ENCODE measurements around the gene SLC2A3.
"Not testable (repeated sequence)": the region's sequence is repeated elsewhere in the genome, so short reads cannot be mapped to it uniquely, and the experiment has no call there.

DNA sequence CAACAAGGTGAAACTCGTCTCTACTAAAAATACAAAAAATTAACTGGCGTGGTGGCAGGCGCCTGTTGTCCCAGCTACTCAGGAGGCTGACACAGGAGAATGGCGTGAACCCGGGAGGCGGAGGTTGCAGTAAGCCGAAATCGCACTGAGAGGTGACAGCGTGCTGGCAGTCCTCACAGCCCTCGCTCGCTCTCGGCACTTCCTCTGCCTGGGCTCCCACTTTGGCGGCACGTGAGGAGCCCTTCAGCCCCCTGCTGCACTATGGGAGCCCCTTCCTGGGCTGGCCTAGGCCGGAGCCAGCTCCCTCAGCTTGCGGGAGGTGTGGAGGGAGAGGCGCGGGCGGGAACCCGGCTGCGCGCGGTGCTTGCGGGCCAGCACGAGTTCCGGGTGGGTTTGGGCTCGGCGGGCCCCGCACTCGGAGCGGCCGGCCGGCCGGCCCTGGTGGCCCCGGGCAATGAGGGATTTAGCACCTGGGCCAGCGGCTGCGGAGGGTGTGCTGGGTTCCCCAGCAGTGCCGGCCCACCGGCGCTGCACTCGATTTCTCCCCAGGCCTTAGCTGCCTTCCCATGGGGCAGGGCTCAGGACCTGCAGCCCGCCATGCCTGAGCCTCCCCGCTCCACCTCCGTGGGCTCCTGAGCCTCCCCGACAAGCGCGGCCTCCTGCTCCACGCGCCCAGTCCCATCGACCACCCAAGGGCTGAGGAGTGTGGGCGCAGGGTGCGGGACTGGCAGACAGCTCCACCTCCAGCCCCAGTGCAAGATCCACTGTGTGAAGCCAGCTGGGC lies 54.8 kb downstream of the SLC2A3 start:
- TF ChIP-seq, protein P1, sequence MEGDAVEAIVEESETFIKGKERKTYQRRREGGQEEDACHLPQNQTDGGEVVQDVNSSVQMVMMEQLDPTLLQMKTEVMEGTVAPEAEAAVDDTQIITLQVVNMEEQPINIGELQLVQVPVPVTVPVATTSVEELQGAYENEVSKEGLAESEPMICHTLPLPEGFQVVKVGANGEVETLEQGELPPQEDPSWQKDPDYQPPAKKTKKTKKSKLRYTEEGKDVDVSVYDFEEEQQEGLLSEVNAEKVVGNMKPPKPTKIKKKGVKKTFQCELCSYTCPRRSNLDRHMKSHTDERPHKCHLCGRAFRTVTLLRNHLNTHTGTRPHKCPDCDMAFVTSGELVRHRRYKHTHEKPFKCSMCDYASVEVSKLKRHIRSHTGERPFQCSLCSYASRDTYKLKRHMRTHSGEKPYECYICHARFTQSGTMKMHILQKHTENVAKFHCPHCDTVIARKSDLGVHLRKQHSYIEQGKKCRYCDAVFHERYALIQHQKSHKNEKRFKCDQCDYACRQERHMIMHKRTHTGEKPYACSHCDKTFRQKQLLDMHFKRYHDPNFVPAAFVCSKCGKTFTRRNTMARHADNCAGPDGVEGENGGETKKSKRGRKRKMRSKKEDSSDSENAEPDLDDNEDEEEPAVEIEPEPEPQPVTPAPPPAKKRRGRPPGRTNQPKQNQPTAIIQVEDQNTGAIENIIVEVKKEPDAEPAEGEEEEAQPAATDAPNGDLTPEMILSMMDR (IDR thresholded peaks at IDR 0.05; ENCODE audit: poor library complexity), result not testable (repeated sequence)
- not testable (repeated sequence) for TF ChIP-seq EZH2 (IDR thresholded peaks at IDR 0.05; ENCODE audit: borderline replicate concordance)
